ENCODE measurements around the gene ZNF398.

ZNF398 gene

GRCh38 chr7:149232362-149232761 is 85.1 kb downstream of the ZNF398 start:
- no peak overlapping the region for H3K27ac ChIP-seq
- TF ChIP-seq, protein P1, sequence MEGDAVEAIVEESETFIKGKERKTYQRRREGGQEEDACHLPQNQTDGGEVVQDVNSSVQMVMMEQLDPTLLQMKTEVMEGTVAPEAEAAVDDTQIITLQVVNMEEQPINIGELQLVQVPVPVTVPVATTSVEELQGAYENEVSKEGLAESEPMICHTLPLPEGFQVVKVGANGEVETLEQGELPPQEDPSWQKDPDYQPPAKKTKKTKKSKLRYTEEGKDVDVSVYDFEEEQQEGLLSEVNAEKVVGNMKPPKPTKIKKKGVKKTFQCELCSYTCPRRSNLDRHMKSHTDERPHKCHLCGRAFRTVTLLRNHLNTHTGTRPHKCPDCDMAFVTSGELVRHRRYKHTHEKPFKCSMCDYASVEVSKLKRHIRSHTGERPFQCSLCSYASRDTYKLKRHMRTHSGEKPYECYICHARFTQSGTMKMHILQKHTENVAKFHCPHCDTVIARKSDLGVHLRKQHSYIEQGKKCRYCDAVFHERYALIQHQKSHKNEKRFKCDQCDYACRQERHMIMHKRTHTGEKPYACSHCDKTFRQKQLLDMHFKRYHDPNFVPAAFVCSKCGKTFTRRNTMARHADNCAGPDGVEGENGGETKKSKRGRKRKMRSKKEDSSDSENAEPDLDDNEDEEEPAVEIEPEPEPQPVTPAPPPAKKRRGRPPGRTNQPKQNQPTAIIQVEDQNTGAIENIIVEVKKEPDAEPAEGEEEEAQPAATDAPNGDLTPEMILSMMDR (conservative IDR thresholded peaks at IDR 0.05), result no peak

All from VCaP (cell line).